GM12891 (cell line): ENCODE data around the gene SCD5.

Experiments
- DNase-seq: peaks from one replicate; pipeline ENCODE4 v3.0.0; 2011; ENCODE audit warnings: low spot score; ENCODE audit not compliant: insufficient read length
- FAIRE-seq: peaks from 2 replicates; lab custom pipeline; 2011; peaks lifted over from hg19 to GRCh38; lab: Jason Lieb, UNC
- PAX5 ChIP-seq: IDR thresholded peaks from 2 replicates; pipeline ENCODE4 v1.6.1; 2011; ENCODE audit warnings: low read length, moderate library complexity, mild to moderate bottlenecking; ENCODE audit not compliant: insufficient read depth, severe bottlenecking
- POLR2A ChIP-seq: IDR thresholded peaks from 2 replicates; pipeline ENCODE4 v1.6.1; 2011; ENCODE audit warnings: low read depth, low read length, control low read depth
- POLR2AphosphoS5 ChIP-seq: IDR thresholded peaks from 2 replicates; pipeline ENCODE4 v1.6.1; 2011; ENCODE audit warnings: low read depth, low read length, control low read depth
- POU2F2 ChIP-seq: IDR thresholded peaks from 2 replicates; pipeline ENCODE4 v1.6.1; 2011; ENCODE audit warnings: low read depth, mild to moderate bottlenecking, control low read depth, low read length, moderate library complexity
- SPI1 ChIP-seq: IDR thresholded peaks from 2 replicates; pipeline ENCODE4 v1.6.1; 2011; ENCODE audit warnings: low read depth, low read length, control low read depth
- TAF1 ChIP-seq: IDR thresholded peaks from 2 replicates; pipeline ENCODE4 v1.6.1; 2011; ENCODE audit warnings: low read depth, low read length, control low read depth

The SCD5 gene

GRCh38 chr4:82733636-82734035 lies 65.0 kb downstream of the SCD5 start:
- FAIRE-seq (no peak), DNase-seq (no peak)
- TF ChIP-seq PAX5, result no peak
- no peak for TF ChIP-seq POU2F2
- no peak for TF ChIP-seq SPI1
- no peak for TF ChIP-seq POLR2AphosphoS5
- no peak for TF ChIP-seq POLR2A
- TF ChIP-seq TAF1, result no peak

GRCh38 chr4:82728301-82728700 lies 70.3 kb downstream of the SCD5 start:
- FAIRE-seq (no peak), DNase-seq (no peak)
- TF ChIP-seq POLR2AphosphoS5, result no peak
- TF ChIP-seq SPI1, result no peak
- no peak for TF ChIP-seq PAX5
- no peak for TF ChIP-seq POLR2A
- no peak for TF ChIP-seq TAF1
- TF ChIP-seq POU2F2, result no peak

GRCh38 chr4:82726596-82726995 lies 72.0 kb downstream of the SCD5 start:
- no peak for DNase-seq
- TF ChIP-seq TAF1 (no peak), POLR2A (no peak), PAX5 (no peak), POLR2AphosphoS5 (no peak), SPI1 (no peak), POU2F2 (no peak)
- no peak for FAIRE-seq

GRCh38 chr4:82721819-82722423 lies 76.7 kb downstream of the SCD5 start:
- no peak for TF ChIP-seq SPI1
- no peak for TF ChIP-seq POLR2A
- no peak for TF ChIP-seq POLR2AphosphoS5
- FAIRE-seq, result peak; percentile 84
- DNase-seq, result peak; percentile 26

GRCh38 chr4:82718162-82718940 lies 80.2 kb downstream of the SCD5 start:
- no peak for FAIRE-seq
- TF ChIP-seq TAF1 (no peak), SPI1 (no peak), PAX5 (no peak), POU2F2 (no peak), POLR2AphosphoS5 (no peak), POLR2A (no peak)
- DNase-seq, result no peak

- no peak for FAIRE-seq
- no peak for DNase-seq
Observed at GRCh38 chr4:82715731-82716617, 82.6 kb downstream of the SCD5 start.

GRCh38 chr4:82713856-82714255 lies 84.7 kb downstream of the SCD5 start:
- DNase-seq, result no peak
- FAIRE-seq, result no peak
- TF ChIP-seq TAF1, result no peak
- no peak for TF ChIP-seq PAX5
- no peak for TF ChIP-seq POLR2A
- no peak for TF ChIP-seq POU2F2
- no peak for TF ChIP-seq POLR2AphosphoS5
- no peak for TF ChIP-seq SPI1

More at GRCh38 chr4:82715731-82716617, 82.6 kb downstream of the SCD5 start:
- TF ChIP-seq POLR2AphosphoS5 (no peak), TAF1 (no peak), PAX5 (no peak), POLR2A (no peak), SPI1 (no peak), POU2F2 (no peak)

- DNase-seq, result no peak
- FAIRE-seq, result no peak
- TF ChIP-seq PAX5 (no peak), TAF1 (no peak), SPI1 (no peak), POLR2AphosphoS5 (no peak), POLR2A (no peak), POU2F2 (no peak)
Observed at GRCh38 chr4:82712561-82712960, 86.0 kb downstream of the SCD5 start.

- DNase-seq (no peak), FAIRE-seq (no peak)
- TF ChIP-seq POLR2A (no peak), PAX5 (no peak), POU2F2 (no peak), POLR2AphosphoS5 (no peak), SPI1 (no peak), TAF1 (no peak)
Observed at GRCh38 chr4:82711158-82711785, 87.3 kb downstream of the SCD5 start.
